Endodermal cell (in vitro differentiated cells): ENCODE data around the gene OR5K4. TPM values are rescaled to one million over a fixed set of nuclear protein-coding genes. Genes with fewer than 3 reads are reported as not detected.

Experiments
- DNase-seq: peaks from one replicate; pipeline ENCODE4 v3.0.0-alpha.2; 2017
- H3K27ac ChIP-seq: 2 replicates; pipeline ENCODE4 v1.5.1; 2013; ENCODE audit warnings: mild to moderate bottlenecking, low read depth, low read length, moderate library complexity
- H3K27me3 ChIP-seq: 2 replicates; pipeline ENCODE4 v1.6.1; 2013; ENCODE audit warnings: mild to moderate bottlenecking, low read length, moderate library complexity; ENCODE audit not compliant: insufficient read depth, control insufficient read depth, poor library complexity, severe bottlenecking
- H3K36me3 ChIP-seq: 2 replicates; pipeline ENCODE4 v1.7.0; 2013; ENCODE audit warnings: mild to moderate bottlenecking, low read length, moderate library complexity; ENCODE audit not compliant: control insufficient read depth, insufficient read depth
- H3K4me1 ChIP-seq: one replicate; pipeline ENCODE4 v1.7.0; 2013; ENCODE audit warnings: low read length; ENCODE audit not compliant: control insufficient read depth, insufficient read depth
- H3K4me3 ChIP-seq: 2 replicates; pipeline ENCODE4 v1.5.1; 2013; ENCODE audit warnings: mild to moderate bottlenecking, low read length, moderate library complexity
- H3K9ac ChIP-seq: 2 replicates; pipeline ENCODE4 v1.6.1; 2013; ENCODE audit warnings: mild to moderate bottlenecking, low read length, moderate library complexity; ENCODE audit not compliant: poor library complexity, severe bottlenecking; ENCODE audit errors: extremely low read depth
- H3K9me3 ChIP-seq: 2 replicates; pipeline ENCODE4 v1.6.1; 2013; ENCODE audit warnings: mild to moderate bottlenecking, low read length, moderate library complexity; ENCODE audit not compliant: control insufficient read depth
- H3K27ac Mint-ChIP-seq: 2 replicates; pipeline ENCODE4 v1.8.0; 2020; ENCODE audit warnings: mixed read lengths
- H3K27me3 Mint-ChIP-seq: 2 replicates; pipeline ENCODE4 v1.8.0; 2021; ENCODE audit warnings: mild to moderate bottlenecking, mixed read lengths; ENCODE audit not compliant: insufficient read depth
- H3K36me3 Mint-ChIP-seq: 2 replicates; pipeline ENCODE4 v1.8.0; 2020; ENCODE audit warnings: low read depth, mixed read lengths
- H3K4me1 Mint-ChIP-seq: 2 replicates; pipeline ENCODE4 v1.8.0; 2020; ENCODE audit warnings: mixed read lengths
- H3K4me3 Mint-ChIP-seq: 2 replicates; pipeline ENCODE4 v1.8.0; 2020; ENCODE audit warnings: mild to moderate bottlenecking, moderate library complexity, mixed read lengths
- H3K9me3 Mint-ChIP-seq: 2 replicates; pipeline ENCODE4 v1.8.0; 2020; ENCODE audit warnings: mild to moderate bottlenecking, mixed read lengths
- CTCF ChIP-seq: fragments of 200-600 bp; sonication (generic); conservative IDR thresholded peaks from 2 replicates; pipeline ENCODE4 v1.5.0; 2021; ENCODE audit warnings: antibody characterized with exemption, mild to moderate bottlenecking
- WGBS, 2 experiments: methylation state at CpG; one replicate each; pipeline versions ENCODE4 v1.1.5 to v1.1.7; 2013; ENCODE audit warnings: missing lambda C conversion rate in 2 of 2, mixed read lengths in 1 of 2; ENCODE audit not compliant: insufficient coverage in 1 of 2, insufficient read length in 1 of 2; 5-methylcytosine and 5-hydroxymethylcytosine counted together
- total RNA-seq, 2 donors: library from RNA; stranded (reverse); fragmentation: NEBNext Ultra II Directional in 1 of 2; extraction: Animal tissue kit (Norgen Biotek cat#: 25700) in 1 of 2; gene quantifications; 2 replicates in 1 of 2; 3 replicates in 1 of 2; pipeline ENCODE4 v1.2.1, GENCODE V29; 2021

Gene OR5K4
- total RNA-seq, 2 donors from 2014 or later = not detected

- no peak overlapping the region for H3K4me3 ChIP-seq
- Mint-ChIP-seq H3K27ac (no peak overlapping the region), H3K9me3 (no peaks in the 10 kb centered on the region), H3K4me1 (peaks cover 19% of the 10 kb centered on the region), H3K4me3 (no peak overlapping the region), H3K36me3 (no peaks in the 10 kb centered on the region), H3K27me3 (no peaks in the 10 kb centered on the region)
- no peaks in the 10 kb centered on the region for H3K27me3 ChIP-seq
- DNase-seq = no peak
- no peak for TF ChIP-seq CTCF
- no peaks in the 10 kb centered on the region for H3K4me1 ChIP-seq
- no peak overlapping the region for H3K9ac ChIP-seq
- H3K9me3 ChIP-seq = no peaks in the 10 kb centered on the region
- no peak overlapping the region for H3K27ac ChIP-seq
- H3K36me3 ChIP-seq = no peaks in the 10 kb centered on the region
Observed at GRCh38 chr3:98326945-98327344, 26.7 kb upstream of the OR5K4 start.

- Mint-ChIP-seq H3K36me3 (no peaks in the 10 kb centered on the region), H3K27me3 (no peaks in the 10 kb centered on the region), H3K4me3 (no peak overlapping the region), H3K27ac (no peak overlapping the region), H3K4me1 (peaks cover 16% of the 10 kb centered on the region), H3K9me3 (no peaks in the 10 kb centered on the region)
- no peaks in the 10 kb centered on the region for H3K27me3 ChIP-seq
- H3K36me3 ChIP-seq = no peaks in the 10 kb centered on the region
- H3K27ac ChIP-seq = no peak overlapping the region
- H3K9me3 ChIP-seq = no peaks in the 10 kb centered on the region
- no peak overlapping the region for H3K9ac ChIP-seq
- WGBS, 2 experiments = 90 to 96% methylated on average over 4 to 5 of the region's 5 CpGs
- no peak overlapping the region for H3K4me3 ChIP-seq
- no peaks in the 10 kb centered on the region for H3K4me1 ChIP-seq
- TF ChIP-seq CTCF = no peak
- DNase-seq = no peak
Observed at GRCh38 chr3:98328933-98329332, 24.7 kb upstream of the OR5K4 start.

- Mint-ChIP-seq H3K4me3 (no peak overlapping the region), H3K4me1 (peaks cover 16% of the 10 kb centered on the region), H3K36me3 (no peaks in the 10 kb centered on the region), H3K9me3 (no peaks in the 10 kb centered on the region), H3K27ac (no peak overlapping the region), H3K27me3 (no peaks in the 10 kb centered on the region)
- peak; percentile 87 for TF ChIP-seq CTCF
- no peak overlapping the region for H3K9ac ChIP-seq
- no peaks in the 10 kb centered on the region for H3K9me3 ChIP-seq
- H3K4me3 ChIP-seq = no peak overlapping the region
- WGBS, 2 experiments = 7 to 25% methylated on average over 3 to 6 of the region's 6 CpGs
- no peaks in the 10 kb centered on the region for H3K4me1 ChIP-seq
- no peak overlapping the region for H3K27ac ChIP-seq
- H3K27me3 ChIP-seq = no peaks in the 10 kb centered on the region
- DNase-seq = peak; percentile 84
- no peaks in the 10 kb centered on the region for H3K36me3 ChIP-seq
Observed at GRCh38 chr3:98329392-98330124, 24.1 kb upstream of the OR5K4 start.
